Activated CD4-positive, alpha-beta T cell treated with anti-CD3 and anti-CD28 coated beads, Interleukin-2, amount 50 U/mL, for 4 hours (primary cell): ENCODE results near the gene BTN1A1.
"Not testable (repeated sequence)": the region's sequence is repeated elsewhere in the genome, so short reads cannot be mapped to it uniquely, and the experiment has no call there.

ENCODE experiments used
- DNase-seq, 2 experiments: peaks; one replicate each; pipeline ENCODE4 v3.0.0-alpha.2; 2020

BTN1A1 gene

GRCh38 chr6:26477426-26477825 is 22.7 kb upstream of the BTN1A1 start:
- DNase-seq, result no peak

GRCh38 chr6:26478100-26478984 is 21.8 kb upstream of the BTN1A1 start:
- DNase-seq, result no peak

- DNase-seq, result no peak
Observed at GRCh38 chr6:26478985-26479278, 21.2 kb upstream of the BTN1A1 start.

- no peak for DNase-seq
Observed at GRCh38 chr6:26482338-26482737, 17.8 kb upstream of the BTN1A1 start.

GRCh38 chr6:26483727-26484126 is 16.4 kb upstream of the BTN1A1 start:
- no peak for DNase-seq

GRCh38 chr6:26484161-26484560 is 15.9 kb upstream of the BTN1A1 start:
- DNase-seq, result no peak

GRCh38 chr6:26485112-26485780 is 14.9 kb upstream of the BTN1A1 start:
- DNase-seq, result no peak

GRCh38 chr6:26486358-26486757 is 13.7 kb upstream of the BTN1A1 start:
- DNase-seq, result no peak

GRCh38 chr6:26487466-26487865 is 12.6 kb upstream of the BTN1A1 start:
- no peak for DNase-seq

- DNase-seq, result no peak
Observed at GRCh38 chr6:26489996-26490964, 9.8 kb upstream of the BTN1A1 start.

GRCh38 chr6:26491604-26492003 is 8.5 kb upstream of the BTN1A1 start:
- no peak for DNase-seq

- no peak for DNase-seq
Observed at GRCh38 chr6:26493258-26493657, 6.8 kb upstream of the BTN1A1 start.

GRCh38 chr6:26494117-26494516 is 6.0 kb upstream of the BTN1A1 start:
- no peak for DNase-seq

- DNase-seq, result no peak
Observed at GRCh38 chr6:26495281-26495680, 4.8 kb upstream of the BTN1A1 start.

- DNase-seq, result no peak
Observed at GRCh38 chr6:26497610-26498009, 2.5 kb upstream of the BTN1A1 start.

- DNase-seq, result peak; percentile 7 to 27
Observed at GRCh38 chr6:26501482-26501986, 1.4 kb downstream of the BTN1A1 start.

- DNase-seq, result no peak
Observed at GRCh38 chr6:26502165-26502564, 2.1 kb downstream of the BTN1A1 start.

GRCh38 chr6:26502626-26503025 is 2.5 kb downstream of the BTN1A1 start:
- DNase-seq, result no peak

- no peak for DNase-seq
Observed at GRCh38 chr6:26507658-26508057, 7.6 kb downstream of the BTN1A1 start.

GRCh38 chr6:26511033-26511432 is 10.9 kb downstream of the BTN1A1 start:
- DNase-seq, result not testable (repeated sequence)

GRCh38 chr6:26514984-26515383 is 14.9 kb downstream of the BTN1A1 start:
- no peak for DNase-seq

GRCh38 chr6:26516481-26517427 is 16.7 kb downstream of the BTN1A1 start:
- no peak for DNase-seq
